Measurements from ENCODE around the gene KLHDC8B. TPM values are rescaled to one million over a fixed set of nuclear protein-coding genes. Genes with fewer than 3 reads are reported as not detected.

The KLHDC8B gene
- total and polyA plus RNA-seq, 10 of the 15 experiments (the other 5 are each of a cell fraction or from before 2014, with no cell fraction given) = 0.31 to 1.5 (median 0.85) TPM; not detected in 1

DNA sequence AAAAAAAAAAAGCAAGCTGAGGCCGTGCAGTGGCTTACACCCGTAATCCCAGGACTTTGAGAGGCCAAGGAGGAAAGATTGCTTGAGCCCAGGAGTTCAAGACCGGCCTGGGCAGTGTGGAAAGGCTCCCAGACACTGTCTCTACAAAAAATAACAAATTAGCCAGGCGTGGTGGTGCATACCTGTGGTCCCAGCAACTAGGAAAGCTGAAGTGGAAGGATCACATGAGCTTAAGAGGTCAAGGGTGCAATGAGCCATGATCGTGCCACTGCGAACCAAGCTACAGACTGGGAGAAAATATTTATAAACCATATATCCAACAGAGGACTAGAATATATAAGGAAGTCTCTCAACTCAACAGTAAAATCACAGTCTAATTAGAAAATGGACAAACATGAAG lies 10.0 kb downstream of the KLHDC8B start:
- intact Hi-C loops (cut with micrococcal nuclease; ENCODE audit: unreplicated experiment) = no loop called here
- no TSS peak for BruUV-seq (replicated peaks)
- no peaks in the 10 kb centered on the region for H3K36me3 ChIP-seq (ENCODE audit: control insufficient read depth in 2 of 2, insufficient read depth in 2 of 2, low read length in 1 of 2)
- H3K4me2 ChIP-seq (ENCODE audit: control insufficient read depth, insufficient read depth) = no peak overlapping the region
- H3K79me2 ChIP-seq (ENCODE audit: control insufficient read depth, insufficient read depth, low read length) = no peaks in the 10 kb centered on the region
- no peaks in the 10 kb centered on the region for H3K27me3 ChIP-seq (replicated peaks in 1 of 2; ENCODE audit: control insufficient read depth in 2 of 2, insufficient read depth in 2 of 2, low read length in 1 of 2)
- ChIA-PET CTCF (interaction anchor here (4.0 kb wide), 1 partner anchor 11 kb away, joined by 17 read pairs; the partner anchor contains the start of gene KLHDC8B), POLR2A (no interaction called here), RAD21 (ENCODE audit: unreplicated experiment) (interaction anchor here (1.3 kb wide), 1 partner anchor 11 kb away, joined by 3 read pairs; no protein-coding TSS in a partner anchor), SMC1A (ENCODE audit: uncharacterized antibody, unreplicated experiment) (no interaction called here)
- FAIRE-seq (no peak), DNase-seq (ENCODE audit: low read depth, low spot score) (no peak), ATAC-seq (no peak)
- no peaks in the 10 kb centered on the region for H4K20me1 ChIP-seq (ENCODE audit: control insufficient read depth, insufficient read depth)
- H2AFZ ChIP-seq (ENCODE audit: control insufficient read depth, low read depth, low read length) = no peak overlapping the region
- in situ Hi-C loops (cut with MboI) = no loop called here
- H3K4me3 ChIP-seq = no peak overlapping the region
- H3K27ac ChIP-seq (ENCODE audit: control insufficient read depth, insufficient read depth) = no peak overlapping the region
- H3K9ac ChIP-seq (ENCODE audit: control insufficient read depth, insufficient read depth, low read length) = no peak overlapping the region
- WGBS (ENCODE audit: insufficient coverage, insufficient replicate concordance, low lambda C conversion rate, missing lambda C conversion rate) = 35% methylated on average over 6 of the region's 6 CpGs
- no peaks in the 10 kb centered on the region for H3K9me3 ChIP-seq (replicated peaks; ENCODE audit: control insufficient read depth, insufficient read depth, low read length)
- TF ChIP-seq POLR2A (IDR thresholded peaks at IDR 0.05; ENCODE audit: low read depth, low read length) = no peak
- no peak for TF ChIP-seq NFXL1 (IDR thresholded peaks at IDR 0.05; ENCODE audit: borderline replicate concordance)
- TF ChIP-seq NFIC (IDR thresholded peaks at IDR 0.05; ENCODE audit: low read depth, low read length) = no peak
- TF ChIP-seq CHD4 (IDR thresholded peaks at IDR 0.05) = no peak
- no peak for TF ChIP-seq KDM1A (IDR thresholded peaks at IDR 0.05; ENCODE audit: borderline replicate concordance)
- no peak for TF ChIP-seq SREBF1 (IDR thresholded peaks at IDR 0.05; ENCODE audit: low read length)
- no peak for TF ChIP-seq ZNF207 (IDR thresholded peaks at IDR 0.05; ENCODE audit: borderline replicate concordance)
- TF ChIP-seq, protein P1, sequence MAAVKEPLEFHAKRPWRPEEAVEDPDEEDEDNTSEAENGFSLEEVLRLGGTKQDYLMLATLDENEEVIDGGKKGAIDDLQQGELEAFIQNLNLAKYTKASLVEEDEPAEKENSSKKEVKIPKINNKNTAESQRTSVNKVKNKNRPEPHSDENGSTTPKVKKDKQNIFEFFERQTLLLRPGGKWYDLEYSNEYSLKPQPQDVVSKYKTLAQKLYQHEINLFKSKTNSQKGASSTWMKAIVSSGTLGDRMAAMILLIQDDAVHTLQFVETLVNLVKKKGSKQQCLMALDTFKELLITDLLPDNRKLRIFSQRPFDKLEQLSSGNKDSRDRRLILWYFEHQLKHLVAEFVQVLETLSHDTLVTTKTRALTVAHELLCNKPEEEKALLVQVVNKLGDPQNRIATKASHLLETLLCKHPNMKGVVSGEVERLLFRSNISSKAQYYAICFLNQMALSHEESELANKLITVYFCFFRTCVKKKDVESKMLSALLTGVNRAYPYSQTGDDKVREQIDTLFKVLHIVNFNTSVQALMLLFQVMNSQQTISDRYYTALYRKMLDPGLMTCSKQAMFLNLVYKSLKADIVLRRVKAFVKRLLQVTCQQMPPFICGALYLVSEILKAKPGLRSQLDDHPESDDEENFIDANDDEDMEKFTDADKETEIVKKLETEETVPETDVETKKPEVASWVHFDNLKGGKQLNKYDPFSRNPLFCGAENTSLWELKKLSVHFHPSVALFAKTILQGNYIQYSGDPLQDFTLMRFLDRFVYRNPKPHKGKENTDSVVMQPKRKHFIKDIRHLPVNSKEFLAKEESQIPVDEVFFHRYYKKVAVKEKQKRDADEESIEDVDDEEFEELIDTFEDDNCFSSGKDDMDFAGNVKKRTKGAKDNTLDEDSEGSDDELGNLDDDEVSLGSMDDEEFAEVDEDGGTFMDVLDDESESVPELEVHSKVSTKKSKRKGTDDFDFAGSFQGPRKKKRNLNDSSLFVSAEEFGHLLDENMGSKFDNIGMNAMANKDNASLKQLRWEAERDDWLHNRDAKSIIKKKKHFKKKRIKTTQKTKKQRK (IDR thresholded peaks at IDR 0.05; ENCODE audit: low read depth, low read length) = no peak
- TF ChIP-seq JUND (IDR thresholded peaks at IDR 0.05; ENCODE audit: low read depth, low read length) = no peak
- TF ChIP-seq SMAD1 (IDR thresholded peaks at IDR 0.05; ENCODE audit: low read depth, partially characterized antibody) = no peak
- no peak for TF ChIP-seq ZZZ3 (IDR thresholded peaks at IDR 0.05; ENCODE audit: control insufficient read depth, insufficient read length, low read depth)
- TF ChIP-seq MEF2A (IDR thresholded peaks at IDR 0.05; ENCODE audit: insufficient read depth, low read depth, low read length) = no peak
- no peak for TF ChIP-seq NFYB (IDR thresholded peaks at IDR 0.05; ENCODE audit: insufficient read depth, low read depth, low read length)
- TF ChIP-seq BCL3 (IDR thresholded peaks at IDR 0.05; ENCODE audit: borderline replicate concordance, insufficient read depth, low read depth, low read length, poor library complexity, severe bottlenecking) = no peak
- no peaks in the 10 kb centered on the region for H3K4me1 ChIP-seq (ENCODE audit: control insufficient read depth, insufficient read depth, low read length)

Measured in GM12878 (cell line).